Activated naive CD8-positive, alpha-beta T cell treated with anti-CD3 and anti-CD28 coated beads for 36 hours (primary cell): Measurements from ENCODE around the gene GTPBP6. TPM values are rescaled to one million over a fixed set of nuclear protein-coding genes. Genes with fewer than 3 reads are reported as not detected.

Experiments used
- DNase-seq: peaks from one replicate; pipeline ENCODE4 v3.0.0; 2021
- H3K27ac Mint-ChIP-seq: one replicate; pipeline ENCODE4 v1.8.0; 2022; ENCODE audit warnings: mild to moderate bottlenecking, moderate library complexity, mixed read lengths
- H3K27me3 Mint-ChIP-seq: one replicate; pipeline ENCODE4 v1.8.0; 2022; ENCODE audit warnings: mild to moderate bottlenecking, mixed read lengths
- H3K36me3 Mint-ChIP-seq: one replicate; pipeline ENCODE4 v1.8.0; 2021; ENCODE audit warnings: mild to moderate bottlenecking, mixed read lengths
- H3K4me1 Mint-ChIP-seq: one replicate; pipeline ENCODE4 v1.8.0; 2021; ENCODE audit warnings: mixed read lengths
- H3K4me3 Mint-ChIP-seq: one replicate; pipeline ENCODE4 v1.8.0; 2022; ENCODE audit warnings: mild to moderate bottlenecking, moderate library complexity, mixed read lengths
- H3K9me3 Mint-ChIP-seq: one replicate; pipeline ENCODE4 v1.8.0; 2022; ENCODE audit warnings: mixed read lengths
- total RNA-seq, 2 experiments: library from RNA; stranded (reverse); gene quantifications; one replicate each; pipeline ENCODE4 v1.2.3, GENCODE V29; 2021

The GTPBP6 gene
- total RNA-seq, 2 experiments from 2014 or later: 70.5 to 71.7 TPM

GRCh38 chrX:318068-318738 lies 393 bp downstream of the GTPBP6 start:
- H3K4me1 Mint-ChIP-seq: peaks cover 14% of the 10 kb centered on the region
- H3K4me3 Mint-ChIP-seq: peak overlapping the region; percentile 87
- H3K36me3 Mint-ChIP-seq: peaks cover 14% of the 10 kb centered on the region
- no peaks in the 10 kb centered on the region for H3K9me3 Mint-ChIP-seq
- H3K27me3 Mint-ChIP-seq: peaks cover 4% of the 10 kb centered on the region
- H3K27ac Mint-ChIP-seq: peak overlapping the region; percentile 97
- DNase-seq: peak; percentile 97

GRCh38 chrX:317424-318067 lies 1.1 kb downstream of the GTPBP6 start:
- H3K27ac Mint-ChIP-seq: peak overlapping the region; percentile 97
- H3K36me3 Mint-ChIP-seq: peaks cover 15% of the 10 kb centered on the region
- H3K4me3 Mint-ChIP-seq: peak overlapping the region; percentile 87
- no peaks in the 10 kb centered on the region for H3K9me3 Mint-ChIP-seq
- no peak for DNase-seq
- H3K4me1 Mint-ChIP-seq: peaks cover 11% of the 10 kb centered on the region
- peaks cover 4% of the 10 kb centered on the region for H3K27me3 Mint-ChIP-seq

GRCh38 chrX:316351-317325 lies 2.0 kb downstream of the GTPBP6 start:
- peaks cover 10% of the 10 kb centered on the region for H3K4me1 Mint-ChIP-seq
- H3K9me3 Mint-ChIP-seq: no peaks in the 10 kb centered on the region
- peaks cover 21% of the 10 kb centered on the region for H3K36me3 Mint-ChIP-seq
- peak overlapping the region; percentile 58 for H3K27ac Mint-ChIP-seq
- no peak for DNase-seq
- peak overlapping the region; percentile 59 for H3K4me3 Mint-ChIP-seq
- H3K27me3 Mint-ChIP-seq: peaks cover 4% of the 10 kb centered on the region

- peaks cover 6% of the 10 kb centered on the region for H3K4me1 Mint-ChIP-seq
Measured at GRCh38 chrX:314781-315595, 3.6 kb downstream of the GTPBP6 start.

GRCh38 chrX:314049-314448 lies 4.5 kb downstream of the GTPBP6 start:
- Mint-ChIP-seq H3K9me3 (no peaks in the 10 kb centered on the region), H3K27ac (no peak overlapping the region), H3K4me3 (no peak overlapping the region), H3K27me3 (peaks cover 4% of the 10 kb centered on the region), H3K4me1 (peaks cover 6% of the 10 kb centered on the region), H3K36me3 (peaks cover 21% of the 10 kb centered on the region)
- no peak for DNase-seq

More at GRCh38 chrX:314781-315595, 3.6 kb downstream of the GTPBP6 start:
- Mint-ChIP-seq H3K9me3 (no peaks in the 10 kb centered on the region), H3K27me3 (peaks cover 4% of the 10 kb centered on the region), H3K27ac (no peak overlapping the region), H3K36me3 (peaks cover 21% of the 10 kb centered on the region), H3K4me3 (no peak overlapping the region)
- DNase-seq: no peak

GRCh38 chrX:313546-313945 lies 5.0 kb downstream of the GTPBP6 start:
- Mint-ChIP-seq H3K4me3 (no peak overlapping the region), H3K4me1 (peaks cover 6% of the 10 kb centered on the region), H3K9me3 (no peaks in the 10 kb centered on the region), H3K27me3 (peaks cover 4% of the 10 kb centered on the region), H3K27ac (no peak overlapping the region), H3K36me3 (peaks cover 21% of the 10 kb centered on the region)
- no peak for DNase-seq

- no peaks in the 10 kb centered on the region for H3K9me3 Mint-ChIP-seq
- no peaks in the 10 kb centered on the region for H3K27me3 Mint-ChIP-seq
- no peak overlapping the region for H3K4me3 Mint-ChIP-seq
- no peak overlapping the region for H3K27ac Mint-ChIP-seq
- peaks cover 2% of the 10 kb centered on the region for H3K4me1 Mint-ChIP-seq
- H3K36me3 Mint-ChIP-seq: peaks cover 24% of the 10 kb centered on the region
- DNase-seq: no peak
Measured at GRCh38 chrX:312621-313331, 5.8 kb downstream of the GTPBP6 start.

GRCh38 chrX:311156-312129 lies 7.2 kb downstream of the GTPBP6 start:
- no peak overlapping the region for H3K4me3 Mint-ChIP-seq
- H3K9me3 Mint-ChIP-seq: no peaks in the 10 kb centered on the region
- no peak overlapping the region for H3K27ac Mint-ChIP-seq
- H3K4me1 Mint-ChIP-seq: no peaks in the 10 kb centered on the region
- H3K36me3 Mint-ChIP-seq: peaks cover 26% of the 10 kb centered on the region
- DNase-seq: no peak
- H3K27me3 Mint-ChIP-seq: no peaks in the 10 kb centered on the region

GRCh38 chrX:310621-311155 lies 7.9 kb downstream of the GTPBP6 start:
- no peak for DNase-seq
- H3K4me3 Mint-ChIP-seq: no peak overlapping the region
- peaks cover 33% of the 10 kb centered on the region for H3K36me3 Mint-ChIP-seq

GRCh38 chrX:308821-309520 lies 9.6 kb downstream of the GTPBP6 start:
- no peak overlapping the region for H3K27ac Mint-ChIP-seq

More at GRCh38 chrX:310621-311155, 7.9 kb downstream of the GTPBP6 start:
- no peaks in the 10 kb centered on the region for H3K4me1 Mint-ChIP-seq
- no peak overlapping the region for H3K27ac Mint-ChIP-seq
- no peaks in the 10 kb centered on the region for H3K27me3 Mint-ChIP-seq
- no peaks in the 10 kb centered on the region for H3K9me3 Mint-ChIP-seq

GRCh38 chrX:307261-308111 lies 11.1 kb downstream of the GTPBP6 start:
- no peak overlapping the region for H3K27ac Mint-ChIP-seq
- peaks cover 2% of the 10 kb centered on the region for H3K9me3 Mint-ChIP-seq
- H3K4me1 Mint-ChIP-seq: no peaks in the 10 kb centered on the region
- H3K27me3 Mint-ChIP-seq: no peaks in the 10 kb centered on the region
- DNase-seq: no peak
- peaks cover 45% of the 10 kb centered on the region for H3K36me3 Mint-ChIP-seq
- H3K4me3 Mint-ChIP-seq: no peak overlapping the region

More at GRCh38 chrX:308821-309520, 9.6 kb downstream of the GTPBP6 start:
- Mint-ChIP-seq H3K27me3 (no peaks in the 10 kb centered on the region), H3K36me3 (peaks cover 41% of the 10 kb centered on the region), H3K9me3 (no peaks in the 10 kb centered on the region), H3K4me3 (no peak overlapping the region), H3K4me1 (no peaks in the 10 kb centered on the region)
- DNase-seq: no peak
